D721Med (cell line): ENCODE measurements around the gene STK16.
"Not testable (repeated sequence)": the region's sequence is repeated elsewhere in the genome, so short reads cannot be mapped to it uniquely, and the experiment has no call there.

Source experiments
- DNase-seq: peaks from one replicate; pipeline ENCODE4 v3.0.0; 2011; ENCODE audit warnings: low spot score; ENCODE audit not compliant: insufficient read length
- FAIRE-seq: peaks from 2 replicates; lab custom pipeline; 2011; peaks lifted over from hg19 to GRCh38; lab: Jason Lieb, UNC
- CTCF ChIP-seq: IDR thresholded peaks from 2 replicates; pipeline ENCODE4 v1.5.1; 2012; ENCODE audit warnings: mild to moderate bottlenecking, control low read depth; ENCODE audit not compliant: insufficient read depth; ENCODE audit errors: missing control alignments

STK16 gene

GRCh38 chr2:219252900-219253752 is 7.8 kb downstream of the STK16 start, which contains the start of gene TUBA4B:
Gene TUBA4B (plus strand): TSS chr2:219253243. CDS start chr2:219253408, 165 bp downstream.
- no peak for DNase-seq
- FAIRE-seq, result no peak
- TF ChIP-seq CTCF, result no peak

- DNase-seq, result peak; percentile 93
- no peak for TF ChIP-seq CTCF
- no peak for FAIRE-seq
Observed at GRCh38 chr2:219253753-219254589, 8.7 kb downstream of the STK16 start, which contains the start of gene TUBA4A. Gene TUBA4A (minus strand): TSS chr2:219253918. CDS start chr2:219253858, 60 bp downstream.

- FAIRE-seq (no peak), DNase-seq (no peak)
- TF ChIP-seq CTCF, result no peak
Observed at GRCh38 chr2:219254590-219255201, 9.4 kb downstream of the STK16 start.

- not testable (repeated sequence) for DNase-seq, FAIRE-seq
Observed at GRCh38 chr2:219258942-219259341, 13.7 kb downstream of the STK16 start.

GRCh38 chr2:219261024-219261855 is 16.0 kb downstream of the STK16 start:
- DNase-seq (no peak), FAIRE-seq (no peak)
- TF ChIP-seq CTCF, result no peak

GRCh38 chr2:219266232-219266631 is 21.0 kb downstream of the STK16 start:
- no peak for TF ChIP-seq CTCF
- no peak for FAIRE-seq
- no peak for DNase-seq
